PC-9 (cell line): Measurements from ENCODE around the gene NADSYN1.

Experiments used
- EZH2 ChIP-seq: fragments of 200-600 bp; sonication (generic); IDR thresholded peaks from 2 replicates; pipeline ENCODE4 v1.8.0; 2017; ENCODE audit warnings: antibody characterized with exemption, low read depth
- TF ChIP-seq, protein P1 (sequence below): fragments of 200-600 bp; sonication (generic); conservative IDR thresholded peaks from 2 replicates; pipeline ENCODE4 v1.6.1; 2017; ENCODE audit warnings: mixed run types, antibody characterized with exemption, mild to moderate bottlenecking, moderate library complexity

DNA sequence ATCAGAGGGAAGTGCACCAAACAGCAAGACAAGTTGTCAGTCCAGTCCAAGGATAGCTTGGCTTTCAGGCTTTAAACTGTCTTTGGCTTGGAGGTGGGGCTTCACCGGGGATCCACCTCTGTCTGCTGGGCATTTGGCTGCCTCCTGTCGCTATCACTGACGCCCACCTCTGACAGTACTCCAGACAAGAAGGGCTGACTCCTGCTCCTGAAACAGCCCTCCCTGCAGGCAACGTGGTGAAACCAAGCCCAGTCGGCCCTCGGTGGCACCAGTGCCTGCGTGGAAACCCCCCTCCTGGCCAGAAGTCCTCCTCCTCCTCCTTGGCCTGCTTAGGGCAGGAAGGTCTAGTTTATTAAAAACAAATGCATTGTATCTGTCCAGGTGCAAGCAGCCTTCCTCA, 21.7 kb upstream of the NADSYN1 start:
- TF ChIP-seq EZH2, result no peak
- TF ChIP-seq, protein P1, sequence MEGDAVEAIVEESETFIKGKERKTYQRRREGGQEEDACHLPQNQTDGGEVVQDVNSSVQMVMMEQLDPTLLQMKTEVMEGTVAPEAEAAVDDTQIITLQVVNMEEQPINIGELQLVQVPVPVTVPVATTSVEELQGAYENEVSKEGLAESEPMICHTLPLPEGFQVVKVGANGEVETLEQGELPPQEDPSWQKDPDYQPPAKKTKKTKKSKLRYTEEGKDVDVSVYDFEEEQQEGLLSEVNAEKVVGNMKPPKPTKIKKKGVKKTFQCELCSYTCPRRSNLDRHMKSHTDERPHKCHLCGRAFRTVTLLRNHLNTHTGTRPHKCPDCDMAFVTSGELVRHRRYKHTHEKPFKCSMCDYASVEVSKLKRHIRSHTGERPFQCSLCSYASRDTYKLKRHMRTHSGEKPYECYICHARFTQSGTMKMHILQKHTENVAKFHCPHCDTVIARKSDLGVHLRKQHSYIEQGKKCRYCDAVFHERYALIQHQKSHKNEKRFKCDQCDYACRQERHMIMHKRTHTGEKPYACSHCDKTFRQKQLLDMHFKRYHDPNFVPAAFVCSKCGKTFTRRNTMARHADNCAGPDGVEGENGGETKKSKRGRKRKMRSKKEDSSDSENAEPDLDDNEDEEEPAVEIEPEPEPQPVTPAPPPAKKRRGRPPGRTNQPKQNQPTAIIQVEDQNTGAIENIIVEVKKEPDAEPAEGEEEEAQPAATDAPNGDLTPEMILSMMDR, result no peak
